Activated CD8-positive, alpha-beta memory T cell treated with anti-CD3 and anti-CD28 coated beads, Interleukin-2, amount 50 U/mL, for 4 hours (primary cell): Measurements from ENCODE around the gene KLF1.
"Not testable (repeated sequence)": the region's sequence is repeated elsewhere in the genome, so short reads cannot be mapped to it uniquely, and the experiment has no call there.

Source experiments
- DNase-seq: peaks from one replicate; pipeline ENCODE4 v3.0.0-alpha.2; 2020

The KLF1 gene

GRCh38 chr19:12866416-12867119 lies 20.4 kb downstream of the KLF1 start:
- DNase-seq = no peak

GRCh38 chr19:12865746-12866415 lies 21.1 kb downstream of the KLF1 start:
- DNase-seq = no peak

- DNase-seq = no peak
Observed at GRCh38 chr19:12864721-12865715, 22.0 kb downstream of the KLF1 start.

- DNase-seq = no peak
Observed at GRCh38 chr19:12864143-12864542, 22.9 kb downstream of the KLF1 start.

- no peak for DNase-seq
Observed at GRCh38 chr19:12859546-12859945, 27.5 kb downstream of the KLF1 start.

- no peak for DNase-seq
Observed at GRCh38 chr19:12858041-12858928, 28.7 kb downstream of the KLF1 start.

- no peak for DNase-seq
Observed at GRCh38 chr19:12856653-12857052, 30.3 kb downstream of the KLF1 start.

- DNase-seq = peak; percentile 87
Observed at GRCh38 chr19:12847159-12848139, 39.6 kb downstream of the KLF1 start.

GRCh38 chr19:12846613-12847012 lies 40.4 kb downstream of the KLF1 start:
- DNase-seq = not testable (repeated sequence)

- DNase-seq = no peak
Observed at GRCh38 chr19:12843999-12844732, 42.8 kb downstream of the KLF1 start.

- no peak for DNase-seq
Observed at GRCh38 chr19:12843328-12843727, 43.7 kb downstream of the KLF1 start.

- no peak for DNase-seq
Observed at GRCh38 chr19:12842511-12842910, 44.5 kb downstream of the KLF1 start.

- DNase-seq = no peak
Observed at GRCh38 chr19:12841094-12841493, 45.9 kb downstream of the KLF1 start.

- no peak for DNase-seq
Observed at GRCh38 chr19:12840091-12841079, 46.6 kb downstream of the KLF1 start.

- DNase-seq = no peak
Observed at GRCh38 chr19:12838886-12839756, 47.9 kb downstream of the KLF1 start.

- peak; percentile 41 for DNase-seq
Observed at GRCh38 chr19:12838182-12838885, 48.7 kb downstream of the KLF1 start, which contains the start of gene MAST1. Gene MAST1 (plus strand): TSS chr19:12838515. CDS start chr19:12838573, 58 bp downstream.

- DNase-seq = no peak
Observed at GRCh38 chr19:12837225-12837624, 49.8 kb downstream of the KLF1 start.
